ENCODE measurements around the gene CDKAL1.

- TF ChIP-seq ELF4 (IDR thresholded peaks at IDR 0.05), result no peak
- TF ChIP-seq HDGF (IDR thresholded peaks at IDR 0.05; ENCODE audit: borderline replicate concordance), result no peak
- TF ChIP-seq ARNT (IDR thresholded peaks at IDR 0.05), result no peak
- TF ChIP-seq SP1 (IDR thresholded peaks at IDR 0.05), result no peak
- TF ChIP-seq BHLHE40 (IDR thresholded peaks at IDR 0.05; ENCODE audit: borderline replicate concordance), result no peak
- TF ChIP-seq L3MBTL2 (conservative IDR thresholded peaks at IDR 0.05), result no peak
These were observed 514.9 kb downstream of the CDKAL1 start for GRCh38 chr6:21049148-21049547.
